ENCODE data around the gene COBL. TPM values are rescaled to one million over a fixed set of nuclear protein-coding genes. Genes with fewer than 3 reads are reported as not detected.

The COBL gene
- total RNA-seq, 1 experiment from 2014 or later, result not detected

GRCh38 chr7:51279391-51280023, 37.1 kb downstream of the COBL start:
- Histone ChIP-seq H3K27me3 (ENCODE audit: low read length) (no peaks in the 10 kb centered on the region), H3K79me2 (ENCODE audit: low read length) (no peaks in the 10 kb centered on the region), H3K36me3 (ENCODE audit: insufficient read depth, low read length) (no peaks in the 10 kb centered on the region), H3K4me1 (ENCODE audit: low read length) (no peaks in the 10 kb centered on the region), H3K9me3 (ENCODE audit: low read length) (no peaks in the 10 kb centered on the region), H3K4me2 (ENCODE audit: low read depth, low read length, poor library complexity, severe bottlenecking) (no peak overlapping the region), H3K27ac (ENCODE audit: low read length) (no peak overlapping the region), H3K9ac (ENCODE audit: low read length) (no peak overlapping the region), H3K4me3 (ENCODE audit: low read length) (no peak overlapping the region), H2AFZ (ENCODE audit: low read length) (no peak overlapping the region), H3K9me2 (replicated peaks; ENCODE audit: insufficient read depth, low read length) (no peaks in the 10 kb centered on the region), H4K20me1 (ENCODE audit: insufficient read depth, low read depth, low read length) (no peaks in the 10 kb centered on the region)
- no peak for DNase-seq

DNA sequence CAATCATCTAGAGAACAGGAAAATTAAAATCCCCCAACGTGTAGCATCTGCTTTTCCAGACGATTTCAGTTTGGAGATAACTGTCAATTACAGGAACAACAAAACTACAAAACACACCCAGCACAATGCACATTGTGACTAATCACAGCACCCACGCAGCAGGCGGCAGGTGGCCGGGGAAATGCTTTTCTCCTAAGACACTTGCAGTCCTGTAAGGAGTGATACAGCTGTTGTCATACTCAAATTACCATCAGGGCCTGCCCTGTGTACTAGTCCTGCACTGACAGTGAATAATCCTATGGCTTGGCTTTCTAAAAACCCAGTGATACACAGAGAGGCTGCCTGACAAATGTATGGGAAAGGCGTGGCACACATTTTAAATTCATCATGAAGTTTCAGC, 37.8 kb downstream of the COBL start:
- H4K20me1 ChIP-seq (ENCODE audit: insufficient read depth, low read depth, low read length), result no peaks in the 10 kb centered on the region
- H3K9ac ChIP-seq (ENCODE audit: low read length), result no peak overlapping the region
- no peaks in the 10 kb centered on the region for H3K9me2 ChIP-seq (replicated peaks; ENCODE audit: insufficient read depth, low read length)
- no peak for DNase-seq
- no peaks in the 10 kb centered on the region for H3K79me2 ChIP-seq (ENCODE audit: low read length)
- no peaks in the 10 kb centered on the region for H3K4me1 ChIP-seq (ENCODE audit: low read length)
- H3K4me2 ChIP-seq (ENCODE audit: low read depth, low read length, poor library complexity, severe bottlenecking), result no peak overlapping the region
- H2AFZ ChIP-seq (ENCODE audit: low read length), result no peak overlapping the region
- H3K27ac ChIP-seq (ENCODE audit: low read length), result no peak overlapping the region
- no peaks in the 10 kb centered on the region for H3K27me3 ChIP-seq (ENCODE audit: low read length)
- no peak overlapping the region for H3K4me3 ChIP-seq (ENCODE audit: low read length)
- H3K36me3 ChIP-seq (ENCODE audit: insufficient read depth, low read length), result no peaks in the 10 kb centered on the region
- no peaks in the 10 kb centered on the region for H3K9me3 ChIP-seq (ENCODE audit: low read length)

- Histone ChIP-seq H3K79me2 (ENCODE audit: low read length) (no peaks in the 10 kb centered on the region), H4K20me1 (ENCODE audit: insufficient read depth, low read depth, low read length) (no peaks in the 10 kb centered on the region), H3K4me1 (ENCODE audit: low read length) (no peaks in the 10 kb centered on the region), H3K27ac (ENCODE audit: low read length) (no peak overlapping the region), H2AFZ (ENCODE audit: low read length) (no peak overlapping the region), H3K4me3 (ENCODE audit: low read length) (no peak overlapping the region), H3K4me2 (ENCODE audit: low read depth, low read length, poor library complexity, severe bottlenecking) (no peak overlapping the region), H3K9ac (ENCODE audit: low read length) (no peak overlapping the region), H3K9me2 (replicated peaks; ENCODE audit: insufficient read depth, low read length) (no peaks in the 10 kb centered on the region), H3K36me3 (ENCODE audit: insufficient read depth, low read length) (no peaks in the 10 kb centered on the region), H3K27me3 (ENCODE audit: low read length) (no peaks in the 10 kb centered on the region), H3K9me3 (ENCODE audit: low read length) (no peaks in the 10 kb centered on the region)
- no peak for DNase-seq
Observed at GRCh38 chr7:51276967-51277366, 39.6 kb downstream of the COBL start.

- Histone ChIP-seq H3K9ac (ENCODE audit: low read length) (no peak overlapping the region), H3K79me2 (ENCODE audit: low read length) (no peaks in the 10 kb centered on the region), H3K4me2 (ENCODE audit: low read depth, low read length, poor library complexity, severe bottlenecking) (no peak overlapping the region), H4K20me1 (ENCODE audit: insufficient read depth, low read depth, low read length) (no peaks in the 10 kb centered on the region), H2AFZ (ENCODE audit: low read length) (no peak overlapping the region), H3K27ac (ENCODE audit: low read length) (no peak overlapping the region), H3K9me3 (ENCODE audit: low read length) (no peaks in the 10 kb centered on the region), H3K4me1 (ENCODE audit: low read length) (no peaks in the 10 kb centered on the region), H3K4me3 (ENCODE audit: low read length) (no peak overlapping the region), H3K36me3 (ENCODE audit: insufficient read depth, low read length) (no peaks in the 10 kb centered on the region), H3K27me3 (ENCODE audit: low read length) (no peaks in the 10 kb centered on the region), H3K9me2 (replicated peaks; ENCODE audit: insufficient read depth, low read length) (no peaks in the 10 kb centered on the region)
- DNase-seq, result no peak
Observed at GRCh38 chr7:51276091-51276605, 40.5 kb downstream of the COBL start.

DNA sequence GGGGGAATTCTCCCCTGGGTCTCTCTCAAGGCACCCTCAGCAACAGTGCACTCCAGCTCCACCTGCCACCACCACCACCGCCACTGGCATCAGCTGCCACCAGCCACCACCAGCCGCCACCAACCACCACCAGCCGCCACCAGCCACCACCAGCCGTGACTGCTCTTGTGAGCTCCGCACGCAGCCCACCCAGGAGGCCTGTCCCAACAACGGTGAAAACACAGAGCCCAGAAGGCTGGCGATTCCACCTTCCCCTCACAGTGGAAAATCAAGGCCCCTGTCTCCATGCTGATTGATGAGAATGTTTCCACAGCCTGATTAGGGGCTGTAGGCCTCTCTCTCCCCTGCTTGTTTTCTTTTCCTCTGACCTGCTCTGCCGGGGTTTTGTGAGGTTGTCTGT, 41.1 kb downstream of the COBL start:
- H3K36me3 ChIP-seq (ENCODE audit: insufficient read depth, low read length), result no peaks in the 10 kb centered on the region
- no peak overlapping the region for H3K9ac ChIP-seq (ENCODE audit: low read length)
- DNase-seq, result no peak
- no peaks in the 10 kb centered on the region for H3K9me3 ChIP-seq (ENCODE audit: low read length)
- H3K4me1 ChIP-seq (ENCODE audit: low read length), result no peaks in the 10 kb centered on the region
- H4K20me1 ChIP-seq (ENCODE audit: insufficient read depth, low read depth, low read length), result no peaks in the 10 kb centered on the region
- no peaks in the 10 kb centered on the region for H3K9me2 ChIP-seq (replicated peaks; ENCODE audit: insufficient read depth, low read length)
- H3K4me2 ChIP-seq (ENCODE audit: low read depth, low read length, poor library complexity, severe bottlenecking), result no peak overlapping the region
- no peak overlapping the region for H3K27ac ChIP-seq (ENCODE audit: low read length)
- H3K27me3 ChIP-seq (ENCODE audit: low read length), result no peaks in the 10 kb centered on the region
- no peaks in the 10 kb centered on the region for H3K79me2 ChIP-seq (ENCODE audit: low read length)
- H2AFZ ChIP-seq (ENCODE audit: low read length), result no peak overlapping the region
- no peak overlapping the region for H3K4me3 ChIP-seq (ENCODE audit: low read length)

GRCh38 chr7:51274955-51275354, 41.7 kb downstream of the COBL start:
- H3K4me3 ChIP-seq (ENCODE audit: low read length), result no peak overlapping the region
- H3K79me2 ChIP-seq (ENCODE audit: low read length), result no peaks in the 10 kb centered on the region
- H3K36me3 ChIP-seq (ENCODE audit: insufficient read depth, low read length), result no peaks in the 10 kb centered on the region
- no peaks in the 10 kb centered on the region for H3K27me3 ChIP-seq (ENCODE audit: low read length)
- DNase-seq, result no peak
- H2AFZ ChIP-seq (ENCODE audit: low read length), result no peak overlapping the region
- H3K9me3 ChIP-seq (ENCODE audit: low read length), result no peaks in the 10 kb centered on the region
- no peaks in the 10 kb centered on the region for H3K4me1 ChIP-seq (ENCODE audit: low read length)
- H3K9me2 ChIP-seq (replicated peaks; ENCODE audit: insufficient read depth, low read length), result no peaks in the 10 kb centered on the region
- H4K20me1 ChIP-seq (ENCODE audit: insufficient read depth, low read depth, low read length), result no peaks in the 10 kb centered on the region
- H3K4me2 ChIP-seq (ENCODE audit: low read depth, low read length, poor library complexity, severe bottlenecking), result no peak overlapping the region
- H3K27ac ChIP-seq (ENCODE audit: low read length), result no peak overlapping the region
- H3K9ac ChIP-seq (ENCODE audit: low read length), result no peak overlapping the region

- no peaks in the 10 kb centered on the region for H3K79me2 ChIP-seq (ENCODE audit: low read length)
- H3K4me3 ChIP-seq (ENCODE audit: low read length), result no peak overlapping the region
- no peaks in the 10 kb centered on the region for H3K27me3 ChIP-seq (ENCODE audit: low read length)
- no peak overlapping the region for H3K4me2 ChIP-seq (ENCODE audit: low read depth, low read length, poor library complexity, severe bottlenecking)
- no peak overlapping the region for H3K27ac ChIP-seq (ENCODE audit: low read length)
- H4K20me1 ChIP-seq (ENCODE audit: insufficient read depth, low read depth, low read length), result no peaks in the 10 kb centered on the region
- no peaks in the 10 kb centered on the region for H3K36me3 ChIP-seq (ENCODE audit: insufficient read depth, low read length)
- H2AFZ ChIP-seq (ENCODE audit: low read length), result no peak overlapping the region
- H3K4me1 ChIP-seq (ENCODE audit: low read length), result no peaks in the 10 kb centered on the region
- DNase-seq, result no peak
- H3K9me3 ChIP-seq (ENCODE audit: low read length), result no peaks in the 10 kb centered on the region
- H3K9me2 ChIP-seq (replicated peaks; ENCODE audit: insufficient read depth, low read length), result no peaks in the 10 kb centered on the region
- H3K9ac ChIP-seq (ENCODE audit: low read length), result no peak overlapping the region
Observed at GRCh38 chr7:51274001-51274400, 42.6 kb downstream of the COBL start.

DNA sequence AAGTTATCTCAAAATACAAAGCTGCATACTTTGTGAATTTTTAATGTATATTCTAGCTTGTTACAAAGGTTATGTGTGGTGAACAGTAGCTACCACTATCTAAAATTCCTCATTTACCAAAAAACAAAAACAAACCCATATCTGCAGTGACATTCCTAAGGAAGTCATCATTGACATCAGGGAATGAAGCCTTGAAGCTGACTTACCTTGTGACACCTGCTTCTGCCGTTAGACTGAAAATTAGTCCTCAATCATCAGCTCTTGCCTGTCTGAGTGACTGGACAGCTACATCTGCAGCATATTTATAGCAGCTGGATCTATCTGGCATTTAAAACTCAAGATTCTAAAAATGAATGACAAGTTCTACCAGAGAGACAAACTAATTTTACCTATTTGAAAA, 43.2 kb downstream of the COBL start:
- Histone ChIP-seq H2AFZ (ENCODE audit: low read length) (no peak overlapping the region), H3K27ac (ENCODE audit: low read length) (no peak overlapping the region), H3K36me3 (ENCODE audit: insufficient read depth, low read length) (no peaks in the 10 kb centered on the region), H4K20me1 (ENCODE audit: insufficient read depth, low read depth, low read length) (no peaks in the 10 kb centered on the region), H3K9me3 (ENCODE audit: low read length) (no peaks in the 10 kb centered on the region), H3K79me2 (ENCODE audit: low read length) (no peaks in the 10 kb centered on the region), H3K27me3 (ENCODE audit: low read length) (no peaks in the 10 kb centered on the region), H3K9ac (ENCODE audit: low read length) (no peak overlapping the region), H3K9me2 (replicated peaks; ENCODE audit: insufficient read depth, low read length) (no peaks in the 10 kb centered on the region), H3K4me3 (ENCODE audit: low read length) (no peak overlapping the region), H3K4me1 (ENCODE audit: low read length) (no peaks in the 10 kb centered on the region), H3K4me2 (ENCODE audit: low read depth, low read length, poor library complexity, severe bottlenecking) (no peak overlapping the region)
- DNase-seq, result no peak

All from Karpas-422 (cell line).